Hindlimb muscle (tissue), 1 donor: ENCODE results near the gene PTPRG. TPM values are rescaled to one million over a fixed set of nuclear protein-coding genes. Genes with fewer than 3 reads are reported as not detected.
"Not testable (repeated sequence)": the region's sequence is repeated elsewhere in the genome, so short reads cannot be mapped to it uniquely, and the experiment has no call there.

ENCODE experiments used
- DNase-seq: peaks from one replicate; pipeline ENCODE4 v3.0.0-alpha.2; 2013
- polyA plus RNA-seq: library from polyadenylated mRNA; unstranded; fragments of 120-200 nt; gene quantifications from one replicate; pipeline ENCODE4 v1.2.1, GENCODE V29; 2013; ENCODE audit not compliant: insufficient read length

PTPRG gene
- polyA plus RNA-seq, 1 donor = 29.4 TPM

DNA sequence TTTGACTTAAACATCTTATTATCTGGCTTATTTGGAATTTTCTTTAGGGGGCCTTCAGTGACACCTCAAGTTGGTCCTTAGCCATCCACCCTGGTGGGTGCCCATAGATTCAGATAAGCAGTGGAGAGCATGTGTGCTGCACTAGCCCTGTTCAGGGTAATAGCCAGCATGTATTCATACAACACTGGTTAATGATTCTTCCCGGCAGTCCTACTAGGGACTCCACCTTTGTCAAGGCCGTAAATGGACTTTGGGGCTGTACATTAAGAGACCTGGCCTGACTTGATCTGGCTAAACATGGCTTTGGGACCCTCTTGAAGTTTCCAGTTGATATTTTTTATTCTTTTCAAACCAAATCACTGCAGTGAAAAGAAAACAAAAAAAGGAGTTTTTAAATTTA is 125.8 kb downstream of the PTPRG start:
- DNase-seq = no peak

- DNase-seq = no peak
These were observed 126.4 kb downstream of the PTPRG start for GRCh38 chr3:61687663-61688306.

- DNase-seq = no peak
These were observed 127.1 kb downstream of the PTPRG start for GRCh38 chr3:61688307-61688984.

- no peak for DNase-seq
These were observed 128.6 kb downstream of the PTPRG start for GRCh38 chr3:61690016-61690415.

GRCh38 chr3:61691466-61691865 is 130.1 kb downstream of the PTPRG start:
- DNase-seq = no peak

- no peak for DNase-seq
These were observed 135.9 kb downstream of the PTPRG start for GRCh38 chr3:61697301-61697700.

GRCh38 chr3:61698278-61699072 is 137.1 kb downstream of the PTPRG start:
- DNase-seq = not testable (repeated sequence)

- DNase-seq = no peak
These were observed 138.3 kb downstream of the PTPRG start for GRCh38 chr3:61699622-61700021.

DNA sequence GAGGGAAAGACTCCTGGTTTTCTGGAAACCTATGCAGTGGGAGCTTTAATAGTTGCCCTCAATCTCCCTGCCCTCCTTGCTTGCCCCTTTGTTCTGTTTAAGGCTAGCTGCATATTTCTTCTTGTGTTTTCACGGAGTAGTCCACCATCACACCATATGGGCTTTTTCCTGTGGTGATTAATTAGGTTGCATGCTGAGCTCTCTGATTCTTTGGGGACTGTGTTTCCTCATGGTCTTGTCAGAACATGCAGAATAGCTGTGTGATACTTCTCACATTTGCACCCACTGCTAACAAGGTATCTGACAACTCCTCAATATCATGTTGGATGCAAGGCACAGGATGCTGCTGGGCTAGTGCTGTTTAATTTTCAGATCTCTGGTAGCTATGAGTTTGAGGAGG is 139.6 kb downstream of the PTPRG start:
- no peak for DNase-seq

- DNase-seq = no peak
These were observed 141.1 kb downstream of the PTPRG start for GRCh38 chr3:61702453-61702852.

DNA sequence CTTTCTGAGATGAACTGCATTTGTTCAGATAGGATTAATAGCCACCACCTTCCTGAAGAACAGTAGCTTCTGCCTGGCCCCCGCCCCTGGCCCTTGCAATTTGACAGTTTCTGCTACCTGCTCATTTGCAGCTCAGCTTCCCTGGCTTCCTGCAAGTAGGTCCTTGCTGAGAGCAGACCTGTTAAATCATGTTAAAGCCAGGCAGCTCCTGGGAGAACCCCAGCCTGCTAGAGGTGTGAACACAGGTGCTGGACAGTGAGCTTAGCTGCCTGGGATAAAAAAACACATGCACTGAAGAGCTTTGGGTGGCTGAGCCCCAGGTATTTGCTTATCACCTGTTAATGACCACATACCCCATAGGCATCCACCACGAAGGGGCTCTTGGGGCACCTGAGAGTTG is 143.4 kb downstream of the PTPRG start:
- DNase-seq = no peak

DNA sequence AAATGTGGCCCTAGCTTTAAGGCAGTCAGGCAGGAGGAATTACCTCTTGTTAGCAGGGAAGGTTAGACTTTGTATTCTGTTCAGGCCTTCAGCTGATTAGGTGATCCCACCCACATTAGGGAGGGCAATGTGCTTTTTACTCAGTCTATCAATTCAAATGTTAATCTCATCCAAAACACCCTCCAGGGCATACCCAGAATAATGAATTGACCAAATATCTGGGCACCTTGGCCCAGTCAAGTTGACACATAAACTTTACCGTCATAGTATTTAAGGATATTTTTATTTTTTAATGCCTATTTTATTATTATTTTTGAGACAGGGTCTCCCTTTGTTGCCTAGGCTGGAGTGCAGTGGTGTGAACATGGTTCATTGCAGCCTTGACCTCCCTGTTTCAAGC is 146.1 kb downstream of the PTPRG start:
- DNase-seq = no peak

- not testable (repeated sequence) for DNase-seq
These were observed 149.5 kb downstream of the PTPRG start for GRCh38 chr3:61710920-61711319.

DNA sequence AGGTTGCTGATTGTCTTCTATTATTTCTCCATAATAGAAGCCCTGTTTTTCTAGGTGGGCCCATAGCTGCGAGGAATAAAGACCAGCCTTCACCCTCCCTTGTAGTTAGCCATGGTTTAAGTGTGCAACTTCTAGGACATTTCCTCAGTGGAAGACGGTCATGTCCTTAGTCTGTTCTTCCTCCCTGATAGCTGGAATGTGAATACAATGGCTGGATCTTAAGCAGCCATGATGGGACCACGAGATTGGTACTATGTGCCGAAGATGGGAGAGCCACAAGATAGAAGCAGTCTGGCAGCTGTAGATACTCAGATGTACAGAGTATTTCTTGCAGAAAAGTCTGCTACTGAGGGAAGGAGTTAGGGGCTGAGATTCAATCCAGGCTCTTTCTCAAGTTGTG is 152.9 kb downstream of the PTPRG start:
- no peak for DNase-seq

- DNase-seq = no peak
These were observed 154.6 kb downstream of the PTPRG start for GRCh38 chr3:61715886-61716527.

- DNase-seq = not testable (repeated sequence)
These were observed 155.3 kb downstream of the PTPRG start for GRCh38 chr3:61716693-61717092.

GRCh38 chr3:61718565-61718964 is 157.2 kb downstream of the PTPRG start:
- DNase-seq = no peak

DNA sequence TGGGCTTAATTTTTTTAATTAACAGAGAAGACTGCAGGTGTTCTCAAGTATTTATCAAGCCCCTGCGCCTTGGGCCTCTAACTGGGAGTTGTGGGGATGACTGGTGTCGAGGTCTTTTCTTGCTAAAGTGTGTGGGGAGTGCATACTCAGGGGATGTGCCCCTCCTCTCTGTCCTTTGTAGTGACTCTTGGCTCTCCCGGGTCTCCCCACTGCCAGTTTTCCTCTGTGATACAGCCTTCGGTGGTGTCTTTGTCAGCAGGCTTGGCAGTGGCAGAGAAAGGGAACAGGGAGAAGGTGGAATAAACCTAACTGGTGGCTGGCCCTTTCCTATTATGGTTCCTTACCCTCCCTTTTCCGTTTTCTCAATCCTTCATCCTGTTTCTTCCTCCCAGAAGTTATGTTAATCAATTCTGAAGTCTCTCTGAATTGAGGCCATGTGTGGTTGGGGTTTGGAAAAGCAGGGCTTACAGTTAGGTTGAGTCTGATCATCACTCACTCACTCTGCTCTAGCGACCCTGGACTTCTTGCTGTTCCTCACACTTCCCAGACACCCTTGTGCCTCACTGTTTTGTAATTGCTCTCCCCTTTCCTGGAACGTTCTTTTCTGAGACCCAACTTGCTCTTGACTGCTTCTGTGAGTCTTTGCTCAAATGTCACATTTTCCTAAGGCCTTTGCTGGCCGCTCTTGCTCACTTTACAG is 158.1 kb downstream of the PTPRG start:
- no peak for DNase-seq

DNA sequence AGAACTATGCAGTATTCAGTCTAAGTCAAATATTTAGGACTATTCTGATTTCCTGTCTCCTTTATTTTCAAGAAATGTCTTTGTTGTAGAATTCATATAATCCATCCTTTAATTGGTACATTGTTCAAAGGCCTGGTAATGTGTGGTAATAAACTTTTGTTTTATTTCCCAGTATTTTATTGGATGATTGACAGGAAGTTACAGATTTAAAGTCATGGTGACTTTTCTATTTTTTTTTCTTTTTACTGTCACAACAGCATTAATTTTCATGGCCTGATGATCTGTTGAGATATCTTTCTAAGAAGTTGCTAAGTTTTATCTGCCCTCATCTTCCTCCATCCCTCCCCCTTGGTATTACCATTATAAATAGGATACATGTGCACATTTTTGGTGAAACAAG is 161.7 kb downstream of the PTPRG start:
- DNase-seq = no peak

- no peak for DNase-seq
These were observed 162.8 kb downstream of the PTPRG start for GRCh38 chr3:61724183-61724582.

DNA sequence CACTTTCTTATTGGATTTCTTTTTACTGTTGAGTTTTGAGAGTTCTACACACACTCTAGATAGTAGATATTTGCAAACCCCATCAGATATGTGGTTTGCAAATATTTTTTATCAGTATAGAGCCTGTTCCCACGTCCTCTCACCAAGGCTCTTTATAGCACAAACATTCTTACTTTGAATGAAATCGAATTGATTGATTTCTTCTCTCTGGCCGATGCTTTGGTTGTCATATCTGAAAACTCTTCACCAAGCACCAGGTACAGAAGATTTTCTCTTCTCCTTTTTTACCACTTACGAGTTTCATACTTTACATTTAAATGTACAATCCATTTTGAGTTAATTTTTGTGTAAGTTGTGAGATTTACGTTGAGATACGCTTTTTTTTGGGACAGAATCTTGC is 163.4 kb downstream of the PTPRG start:
- DNase-seq = no peak

GRCh38 chr3:61725851-61726333 is 164.5 kb downstream of the PTPRG start:
- DNase-seq = no peak
